HCT116 (cell line): ENCODE results near the gene DNMT1. TPM values are rescaled to one million over a fixed set of nuclear protein-coding genes. Genes with fewer than 3 reads are reported as not detected.
"Not testable (repeated sequence)": the region's sequence is repeated elsewhere in the genome, so short reads cannot be mapped to it uniquely, and the experiment has no call there.

ENCODE experiments used
- ATAC-seq: fragments of 200-7000 bp; cut with Tn5 transposase; 2 replicates; pipeline ENCODE4 v1.9.1; 2020; ENCODE audit warnings: mild to moderate bottlenecking, moderate library complexity
- BruUV-seq: library from RNA; stranded (reverse); fragments of 400-500 nt; replicated peaks from 2 replicates; lab custom pipeline; 2021; lab: Mats Ljungman, UMichigan
- CTCF ChIA-PET: fragments of 300-600 bp; sonication (Branson Sonifier 250); formaldehyde crosslinking; loops from one replicate; lab custom pipeline; 2021; ENCODE audit warnings: antibody characterized with exemption; lab: Charles Lee
- POLR2A ChIA-PET: fragments of 300-600, 350-600 bp; sonication (Branson Sonifier 250); formaldehyde crosslinking; loops from one replicate; lab custom pipeline; 2021; ENCODE audit warnings: antibody characterized with exemption; lab: Charles Lee
- RAD21 ChIA-PET, 2 experiments: fragments of 300-600 bp; sonication (Branson Sonifier 250); formaldehyde crosslinking; loops; one replicate each; lab custom pipeline; 2023; ENCODE audit warnings: low total read pairs in 2 of 2; ENCODE audit not compliant: uncharacterized antibody in 2 of 2, unreplicated experiment in 2 of 2, low non-redundant PET in 1 of 2; lab: Charles Lee
- DNase-seq: peaks from one replicate; pipeline ENCODE4 v3.0.0-alpha.2; 2010; ENCODE audit warnings: low read depth, low spot score
- H2AFZ ChIP-seq: fragments of 200-600 bp; shearing (Covaris generic), sonication (generic); 2 replicates; pipeline ENCODE4 v1.6.1; 2017; ENCODE audit warnings: low read depth, mixed run types, mixed read lengths, antibody characterized with exemption, low read length; ENCODE audit not compliant: poor library complexity, severe bottlenecking
- H3K27ac ChIP-seq: 2 replicates; pipeline ENCODE4 v1.5.1; 2012; ENCODE audit warnings: low read depth, low read length
- H3K27me3 ChIP-seq: fragments of 200-600 bp; sonication (generic); 2 replicates; pipeline ENCODE4 v1.6.1; 2016; ENCODE audit warnings: mixed run types, low read length, mixed read lengths; ENCODE audit not compliant: insufficient read depth
- H3K36me3 ChIP-seq, 2 experiments: fragments of 200-500 bp in 1 of 2; fragments of 200-600 bp in 1 of 2; sonication (Bioruptor generic) in 1 of 2; sonication (generic) in 1 of 2; 2 replicates each; pipeline versions ENCODE4 v1.5.1 to v1.6.1; 2014 to 2016; ENCODE audit warnings: low read length in 2 of 2, inconsistent platforms in 1 of 2, mixed read lengths in 1 of 2, mixed run types in 1 of 2; ENCODE audit not compliant: insufficient read depth in 2 of 2, control insufficient read depth in 1 of 2
- H3K4me1 ChIP-seq, 2 experiments: fragments of 200-600 bp in 1 of 2; sonication (generic) in 1 of 2; 2 replicates each; pipeline versions ENCODE4 v1.5.1 to v1.6.1; 2012 to 2017; ENCODE audit warnings: low read length in 2 of 2, inconsistent platforms in 1 of 2, mild to moderate bottlenecking in 1 of 2, mixed read lengths in 1 of 2, mixed run types in 1 of 2, moderate library complexity in 1 of 2; ENCODE audit not compliant: insufficient read depth in 2 of 2, control insufficient read depth in 1 of 2
- H3K4me2 ChIP-seq: fragments of 200-600 bp; sonication (generic); 2 replicates; pipeline ENCODE4 v1.6.1; 2017; ENCODE audit warnings: mixed run types, low read length, mixed read lengths
- H3K4me3 ChIP-seq, 2 experiments: fragments of 200-600 bp in 1 of 2; sonication (generic) in 1 of 2; replicated peaks in 1 of 2; 2 replicates each; pipeline ENCODE4 v1.5.1; 2011 to 2016; ENCODE audit warnings: low read length in 2 of 2, control low read depth in 1 of 2, low read depth in 1 of 2, mild to moderate bottlenecking in 1 of 2, mixed read lengths in 1 of 2, mixed run types in 1 of 2
- H3K79me2 ChIP-seq: fragments of 200-600 bp; sonication (generic); 2 replicates; pipeline ENCODE4 v1.6.1; 2017; ENCODE audit warnings: mild to moderate bottlenecking, mixed run types, low read length, moderate library complexity, mixed read lengths; ENCODE audit not compliant: insufficient read depth
- H3K9ac ChIP-seq: fragments of 200-600 bp; sonication (generic); 2 replicates; pipeline ENCODE4 v1.6.1; 2016; ENCODE audit warnings: low read length, mixed read lengths
- H3K9me2 ChIP-seq: fragments of 200-600 bp; sonication (generic), shearing (Covaris generic); 2 replicates; pipeline ENCODE4 v1.6.1; 2017; ENCODE audit warnings: mixed run types, mild to moderate bottlenecking, moderate library complexity; ENCODE audit not compliant: insufficient read depth
- H3K9me3 ChIP-seq, 2 experiments: fragments of 200-500 bp in 1 of 2; fragments of 200-600 bp in 1 of 2; sonication (Bioruptor generic) in 1 of 2; sonication (generic) in 1 of 2; 2 replicates each; pipeline ENCODE4 v1.6.1; 2014 to 2017; ENCODE audit warnings: low read length in 2 of 2, mixed read lengths in 2 of 2, inconsistent platforms in 1 of 2, low read depth in 1 of 2, mild to moderate bottlenecking in 1 of 2, mixed run types in 1 of 2, moderate library complexity in 1 of 2; ENCODE audit not compliant: control insufficient read depth in 1 of 2, insufficient read depth in 1 of 2
- H4K20me1 ChIP-seq: fragments of 200-600 bp; sonication (generic), shearing (Covaris generic); 2 replicates; pipeline ENCODE4 v1.6.1; 2017; ENCODE audit warnings: mixed run types, mild to moderate bottlenecking, moderate library complexity; ENCODE audit not compliant: insufficient read depth
- CBX3 ChIP-seq: IDR thresholded peaks from 2 replicates; pipeline ENCODE4 v1.6.1; 2012; ENCODE audit warnings: low read depth
- EZH2phosphoT487 ChIP-seq: fragments of 200-600 bp; IDR thresholded peaks from 2 replicates; pipeline ENCODE4 v1.6.1; 2018; ENCODE audit warnings: antibody characterized with exemption, borderline replicate concordance
- FOSL1 ChIP-seq: IDR thresholded peaks from 2 replicates; pipeline ENCODE4 v1.6.1; 2012; ENCODE audit warnings: low read depth
- JUND ChIP-seq: IDR thresholded peaks from 2 replicates; pipeline ENCODE4 v1.6.1; 2012
- POLR2AphosphoS5 ChIP-seq: IDR thresholded peaks from 2 replicates; pipeline ENCODE4 v1.6.1; 2011; ENCODE audit warnings: mild to moderate bottlenecking, low read depth, low read length, moderate library complexity
- SRF ChIP-seq: IDR thresholded peaks from 2 replicates; pipeline ENCODE4 v1.6.1; 2012; ENCODE audit warnings: low read depth
- YY1 ChIP-seq: IDR thresholded peaks from 2 replicates; pipeline ENCODE4 v1.6.1; 2011; ENCODE audit warnings: low read length, low read depth, moderate library complexity, mild to moderate bottlenecking; ENCODE audit not compliant: insufficient replicate concordance; ENCODE audit errors: extremely low read depth
- intact Hi-C: fragments of 100-400 bp; cut with micrococcal nuclease; formaldehyde crosslinking; loops from 2 replicates; pipeline ENCODE4 v1.10.0; 2022
- total RNA-seq: library from RNA; stranded (reverse); gene quantifications from one replicate; pipeline ENCODE4 v1.2.1, GENCODE V29; 2021; ENCODE audit not compliant: unreplicated experiment
- TF ChIP-seq, protein P1 (sequence below): IDR thresholded peaks from 2 replicates; pipeline ENCODE4 v1.6.1; 2012

Gene DNMT1
- total RNA-seq, 1 experiment from 2014 or later, result 235 TPM

DNA sequence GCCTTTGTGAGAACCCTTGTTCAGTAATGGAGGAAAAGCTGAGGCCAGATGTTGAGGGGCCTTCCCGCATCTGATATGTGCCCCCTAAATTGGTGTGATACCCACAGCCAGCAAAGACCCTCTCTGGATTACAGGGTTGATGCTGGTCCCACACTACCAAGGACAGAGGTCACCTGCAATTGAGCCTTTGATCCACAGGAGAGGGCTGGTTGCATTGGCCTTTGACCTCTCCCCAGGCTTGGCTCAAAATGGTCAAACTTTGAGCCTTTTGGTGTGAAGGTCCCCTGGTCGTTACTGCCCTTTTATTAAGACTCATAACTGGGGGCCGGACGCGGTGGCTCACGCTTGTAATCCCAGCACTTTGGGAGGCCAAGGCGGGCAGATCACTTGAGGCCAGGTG lies 48.9 kb upstream of the DNMT1 start:
- BruUV-seq, result no TSS peak
- ChIA-PET RAD21 (no interaction called here), CTCF (interaction anchor here (0.7 kb wide), 1 partner anchor 147 kb away, joined by 3 read pairs; no protein-coding TSS in a partner anchor), POLR2A (no interaction called here)
- no peak overlapping the region for H2AFZ ChIP-seq
- no peaks in the 10 kb centered on the region for H3K27me3 ChIP-seq
- no peak for ATAC-seq
- H3K27ac ChIP-seq, result no peak overlapping the region
- intact Hi-C loops, result no loop called here
- no peaks in the 10 kb centered on the region for H3K9me3 ChIP-seq
- no peak overlapping the region for H3K4me3 ChIP-seq
- no peaks in the 10 kb centered on the region for H3K36me3 ChIP-seq
- no peaks in the 10 kb centered on the region for H4K20me1 ChIP-seq
- H3K79me2 ChIP-seq, result no peaks in the 10 kb centered on the region
- H3K4me2 ChIP-seq, result no peak overlapping the region
- peaks cover 35 to 54% of the 10 kb centered on the region in 2 experiments for H3K4me1 ChIP-seq
- H3K9me2 ChIP-seq, result no peaks in the 10 kb centered on the region
- no peak for DNase-seq
- TF ChIP-seq JUND (no peak), POLR2AphosphoS5 (no peak), CBX3 (no peak), SRF (no peak), YY1 (no peak), EZH2phosphoT487 (no peak)
- TF ChIP-seq, protein P1, sequence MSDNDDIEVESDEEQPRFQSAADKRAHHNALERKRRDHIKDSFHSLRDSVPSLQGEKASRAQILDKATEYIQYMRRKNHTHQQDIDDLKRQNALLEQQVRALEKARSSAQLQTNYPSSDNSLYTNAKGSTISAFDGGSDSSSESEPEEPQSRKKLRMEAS, result no peak
- no peak overlapping the region for H3K9ac ChIP-seq

DNA sequence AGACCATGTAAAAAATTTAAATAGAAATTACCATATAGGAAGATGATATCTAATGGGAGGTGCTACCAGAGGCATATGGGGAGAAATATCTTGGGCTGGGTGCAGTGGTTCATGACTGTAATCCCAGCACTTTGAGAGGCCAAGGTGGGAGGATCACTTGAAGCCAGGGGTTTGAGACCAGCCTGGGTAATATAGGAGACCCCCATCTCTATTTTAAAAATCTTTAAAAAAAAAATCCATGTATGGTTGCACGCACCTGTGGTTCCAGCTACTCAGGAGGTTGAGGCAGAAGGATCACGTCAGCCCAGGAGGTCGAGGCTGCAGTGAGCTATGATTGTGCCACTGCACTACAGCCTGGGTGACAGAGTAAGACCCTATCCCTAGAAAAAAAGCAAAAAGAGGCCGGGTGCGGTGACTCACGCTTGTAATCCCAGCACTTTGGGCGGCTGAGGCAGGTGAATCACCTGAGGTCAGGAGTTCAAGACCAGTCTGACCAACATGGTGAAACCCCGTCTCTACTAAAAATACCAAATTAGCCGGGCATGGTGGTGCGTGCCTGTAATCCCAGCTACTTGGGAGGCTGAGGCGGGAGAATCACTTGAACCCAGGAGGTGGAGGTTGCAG lies 47.2 kb upstream of the DNMT1 start:
- H3K36me3 ChIP-seq, intact Hi-C loops, H3K9me2 ChIP-seq, H4K20me1 ChIP-seq, H2AFZ ChIP-seq, H3K27me3 ChIP-seq, H3K9me3 ChIP-seq, H3K27ac ChIP-seq, H3K9ac ChIP-seq, DNase-seq, CTCF ChIA-PET, BruUV-seq, H3K79me2 ChIP-seq: not testable (repeated sequence)
- Histone ChIP-seq H3K4me2 (peak overlapping the region; percentile 47), H3K4me3 (0 out of 4 replicates have a peak overlapping the region, but pooled peaks of 1 of the 2 experiments have one; percentile 0), H3K4me1 (peaks cover 30 to 49% of the 10 kb centered on the region in 2 experiments)
- peak; percentile 50; the same call in 1 of the 2 replicates for TF ChIP-seq FOSL1
- ATAC-seq, result peak; percentile 60
- POLR2A ChIA-PET, result interaction anchor here (0.6 kb wide), 1 partner anchor 190 kb away, joined by 6 read pairs; no protein-coding TSS in a partner anchor
- RAD21 ChIA-PET, result interaction anchor here in 1 of 2 experiments (0.7 kb wide), 1 partner anchor 15 kb away, joined by 3 read pairs; no protein-coding TSS in a partner anchor
